Urinary bladder (tissue), 4 donors: ENCODE results near the gene COL5A2. TPM values are rescaled to one million over a fixed set of nuclear protein-coding genes. Genes with fewer than 3 reads are reported as not detected.

Source experiments
- DNase-seq: peaks from one replicate; pipeline ENCODE4 v3.0.0-alpha.2; 2015; ENCODE audit errors: extremely low spot score
- H3K27ac ChIP-seq: one replicate; pipeline ENCODE4 v1.5.1; 2013; ENCODE audit warnings: low read depth, mild to moderate bottlenecking, moderate library complexity
- H3K36me3 ChIP-seq: one replicate; pipeline ENCODE4 v1.6.1; 2013; ENCODE audit warnings: mild to moderate bottlenecking, moderate library complexity; ENCODE audit not compliant: insufficient read depth
- H3K4me1 ChIP-seq: one replicate; pipeline ENCODE4 v1.6.1; 2013; ENCODE audit warnings: mild to moderate bottlenecking, moderate library complexity; ENCODE audit not compliant: insufficient read depth
- H3K4me3 ChIP-seq: one replicate; pipeline ENCODE4 v1.5.1; 2013; ENCODE audit warnings: low read depth, low read length
- WGBS: extraction: QIAGEN DNeasy Blood & Tissue Kit; methylation state at CpG from one replicate; pipeline ENCODE4 v1.1.7; 2013; 5-methylcytosine and 5-hydroxymethylcytosine counted together
- polyA plus RNA-seq: library from polyadenylated mRNA; stranded (reverse); fragments of 200-250 nt; gene quantifications from one replicate; pipeline ENCODE4 v1.2.3, GENCODE V29; 2013
- small RNA-seq: library from RNA; depleted of rRNA; stranded (forward); fragments of <200 nt; gene quantifications from one replicate; pipeline ENCODE3, GENCODE V24; 2014
- total RNA-seq: library from RNA; depleted of rRNA; stranded (reverse); fragments of >200 nt; gene quantifications from one replicate; pipeline ENCODE4 v1.2.3, GENCODE V29; 2014
- donor health status: healthy with polysubstance abuse.
- donor health status: healthy.

COL5A2 gene
- total and polyA plus RNA-seq, 2 donors, result 112 to 964 TPM

- Histone ChIP-seq H3K27ac (peak overlapping the region; percentile 7), H3K4me3 (no peak overlapping the region), H3K4me1 (peaks cover 2% of the 10 kb centered on the region), H3K36me3 (no peaks in the 10 kb centered on the region)
- WGBS, result 69% methylated on average over 1 of the region's 1 CpG
- DNase-seq, result no peak
Measured at GRCh38 chr2:188993247-188993646, 186.3 kb downstream of the COL5A2 start.

GRCh38 chr2:188986839-188987238 lies 192.7 kb downstream of the COL5A2 start:
- H3K36me3 ChIP-seq, result no peaks in the 10 kb centered on the region
- no peaks in the 10 kb centered on the region for H3K4me1 ChIP-seq
- no peak overlapping the region for H3K4me3 ChIP-seq
- 40% methylated on average over 4 of the region's 4 CpGs for WGBS
- no peak for DNase-seq
- H3K27ac ChIP-seq, result no peak overlapping the region

GRCh38 chr2:188984680-188985079 lies 194.9 kb downstream of the COL5A2 start:
- Histone ChIP-seq H3K27ac (peak overlapping the region; percentile 32), H3K36me3 (no peaks in the 10 kb centered on the region), H3K4me1 (no peaks in the 10 kb centered on the region), H3K4me3 (no peak overlapping the region)
- 29% methylated on average over 5 of the region's 5 CpGs for WGBS
- no peak for DNase-seq

- no peak overlapping the region for H3K4me3 ChIP-seq
- no peaks in the 10 kb centered on the region for H3K36me3 ChIP-seq
- H3K4me1 ChIP-seq, result no peaks in the 10 kb centered on the region
- no peak for DNase-seq
- no peak overlapping the region for H3K27ac ChIP-seq
Measured at GRCh38 chr2:188984065-188984491, 195.5 kb downstream of the COL5A2 start.

GRCh38 chr2:188983427-188984064 lies 196.0 kb downstream of the COL5A2 start:
- Histone ChIP-seq H3K36me3 (no peaks in the 10 kb centered on the region), H3K4me1 (no peaks in the 10 kb centered on the region), H3K27ac (peak overlapping the region; percentile 50), H3K4me3 (no peak overlapping the region)
- WGBS, result 36% methylated on average over 4 of the region's 4 CpGs
- DNase-seq, result no peak

Small RNAs within 50 kb of the gene (small RNA-seq; reads per million reads assigned to genes)
- 1.6 reads per million, percentile 84 among the genes with 10 or more reads in this experiment for gene MIR3129

Other genes starting within 250 kb of the COL5A2 start
- gene COL3A1, start 205.4 kb downstream of the COL5A2 start, total RNA-seq, result 20,765 TPM
- 1,351 TPM for gene COL3A1, start 205.4 kb downstream of the COL5A2 start, polyA plus RNA-seq